Measurements from ENCODE around the gene ZBTB39.
"Not testable (repeated sequence)": the region's sequence is repeated elsewhere in the genome, so short reads cannot be mapped to it uniquely, and the experiment has no call there.

Gene ZBTB39

DNA sequence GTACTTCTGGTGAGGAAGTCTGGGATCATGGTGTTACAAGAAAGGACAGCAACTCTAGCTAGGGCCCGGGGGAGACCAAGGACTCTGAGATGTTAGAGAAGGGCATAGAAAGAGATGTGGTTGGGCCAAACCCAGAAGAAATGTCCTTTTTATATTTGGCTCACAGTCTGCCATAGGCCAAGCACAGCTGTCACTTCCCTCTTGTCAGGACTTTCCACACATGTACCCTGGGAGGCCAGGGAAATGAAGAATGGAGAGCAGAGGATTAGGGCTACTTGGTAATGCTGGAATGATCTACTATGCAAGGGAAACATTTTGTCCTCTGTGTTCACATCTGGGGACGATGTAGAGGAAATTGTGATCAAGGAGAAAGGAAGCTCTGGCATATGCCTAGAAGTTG, 34.4 kb upstream of the ZBTB39 start:
- H3K4me3 ChIP-seq (ENCODE audit: low read length), result no peak overlapping the region

DNA sequence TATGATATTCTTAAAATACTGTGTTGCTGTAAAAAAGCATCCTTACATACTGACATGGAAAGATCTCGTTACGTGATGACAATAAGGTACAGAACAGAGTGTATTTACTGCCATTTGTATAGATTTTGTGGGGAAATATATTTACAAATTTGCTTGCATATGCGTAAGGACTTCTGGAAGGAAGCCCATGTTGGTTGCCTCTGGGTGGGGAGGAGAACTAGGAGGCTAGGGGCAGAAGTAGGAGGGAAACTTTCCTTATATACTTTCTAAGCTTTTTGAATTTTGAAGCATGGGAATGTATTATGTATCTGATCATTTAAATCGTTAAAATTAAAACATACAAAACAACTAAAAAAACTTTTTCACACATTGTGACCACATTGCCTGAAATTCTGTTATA, 33.9 kb upstream of the ZBTB39 start:
- H3K4me3 ChIP-seq (ENCODE audit: low read length), result no peak overlapping the region
- no peak for TF ChIP-seq ZNF274 (IDR thresholded peaks at IDR 0.05; ENCODE audit: low read depth, low read length)

More for the DNA sequence above, 34.4 kb upstream of the ZBTB39 start:
- TF ChIP-seq ZNF274 (IDR thresholded peaks at IDR 0.05; ENCODE audit: low read depth, low read length), result no peak

GRCh38 chr12:57039016-57039798, 32.9 kb upstream of the ZBTB39 start:
- no peak for TF ChIP-seq ZNF274 (IDR thresholded peaks at IDR 0.05; ENCODE audit: low read depth, low read length)
- H3K4me3 ChIP-seq (ENCODE audit: low read length), result no peak overlapping the region

DNA sequence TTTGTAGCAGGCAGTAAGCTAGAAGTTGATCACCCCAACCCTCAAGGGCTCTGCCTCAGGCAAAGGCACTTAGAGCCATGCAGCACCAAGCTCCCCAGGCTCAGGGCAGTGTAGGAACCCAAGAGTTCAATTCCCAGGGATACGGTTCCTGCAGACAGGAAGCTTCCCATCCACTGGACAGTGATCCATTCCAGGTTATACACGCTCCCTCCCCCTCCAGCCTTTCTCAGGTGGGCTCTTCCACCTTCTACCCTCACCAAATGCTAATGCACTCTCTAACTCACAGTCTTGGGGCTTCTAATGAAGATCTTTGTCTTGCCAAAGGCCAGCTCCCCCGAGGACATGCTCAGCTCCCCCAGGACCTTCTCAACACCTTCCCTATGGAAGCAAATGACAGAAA, 30.9 kb upstream of the ZBTB39 start:
- H3K4me3 ChIP-seq (ENCODE audit: low read length), result no peak overlapping the region
- no peak for TF ChIP-seq ZNF274 (IDR thresholded peaks at IDR 0.05; ENCODE audit: low read depth, low read length)

- no peak overlapping the region for H3K4me3 ChIP-seq (ENCODE audit: low read length)
- TF ChIP-seq ZNF274 (IDR thresholded peaks at IDR 0.05; ENCODE audit: low read depth, low read length), result no peak
Measured at GRCh38 chr12:57033431-57033830, 27.1 kb upstream of the ZBTB39 start.

DNA sequence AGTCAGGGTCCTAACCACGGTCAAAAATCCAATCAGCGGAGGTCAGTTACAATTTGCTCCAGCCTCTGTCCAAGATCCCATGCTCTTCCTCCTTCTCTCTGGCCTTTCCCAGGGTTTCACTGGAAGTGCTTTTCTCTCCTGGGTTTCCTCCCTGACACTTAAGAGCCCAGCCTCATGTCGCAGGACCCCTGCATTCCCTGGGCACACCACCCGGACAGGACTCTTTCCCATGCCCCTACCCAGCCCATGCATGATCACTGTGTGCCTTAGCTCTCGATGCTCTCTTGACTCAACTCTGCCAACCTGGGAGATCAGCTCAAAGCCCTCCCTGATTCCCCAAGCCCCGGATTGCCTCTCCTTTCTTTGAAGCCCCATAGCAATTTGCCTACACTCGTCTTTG, 25.4 kb upstream of the ZBTB39 start:
- TF ChIP-seq ZNF274 (IDR thresholded peaks at IDR 0.05; ENCODE audit: low read depth, low read length), result no peak

DNA sequence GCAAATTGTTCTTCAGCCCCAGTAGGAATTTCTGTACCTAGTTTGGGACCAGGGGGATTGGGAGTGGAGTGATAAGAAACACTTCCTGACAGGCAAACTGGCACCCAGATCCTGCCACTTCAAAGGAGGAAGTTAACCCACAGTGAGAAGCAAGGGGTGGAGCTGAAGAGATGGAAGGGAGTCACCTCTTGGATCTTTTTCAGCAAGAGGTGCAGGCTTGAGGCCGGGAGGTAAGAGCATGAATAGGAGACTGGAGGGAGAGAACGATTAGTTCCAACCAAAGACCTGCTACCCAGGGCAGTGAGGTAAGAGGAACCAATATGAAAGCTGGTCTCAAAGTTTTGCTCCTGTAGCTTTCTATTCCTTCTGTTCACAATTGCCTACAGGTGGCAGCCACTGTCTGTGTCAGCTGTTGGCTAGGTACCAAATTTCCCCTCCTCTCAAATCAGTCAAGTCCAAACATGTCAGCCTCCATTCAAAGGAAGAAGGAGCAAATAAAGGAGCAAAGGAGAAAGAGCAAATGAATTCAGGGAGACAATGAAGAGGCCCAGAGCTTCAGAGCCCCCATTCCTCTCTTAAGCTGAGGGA, 24.9 kb upstream of the ZBTB39 start:
- no peak overlapping the region for H3K4me3 ChIP-seq (ENCODE audit: low read length)
- no peak for TF ChIP-seq ZNF274 (IDR thresholded peaks at IDR 0.05; ENCODE audit: low read depth, low read length)

More for the DNA sequence above, 25.4 kb upstream of the ZBTB39 start:
- H3K4me3 ChIP-seq (ENCODE audit: low read length), result no peak overlapping the region

- TF ChIP-seq ZNF274 (IDR thresholded peaks at IDR 0.05; ENCODE audit: low read depth, low read length), result no peak
- no peak overlapping the region for H3K4me3 ChIP-seq (ENCODE audit: low read length)
Measured at GRCh38 chr12:57029457-57029856, 23.1 kb upstream of the ZBTB39 start.

DNA sequence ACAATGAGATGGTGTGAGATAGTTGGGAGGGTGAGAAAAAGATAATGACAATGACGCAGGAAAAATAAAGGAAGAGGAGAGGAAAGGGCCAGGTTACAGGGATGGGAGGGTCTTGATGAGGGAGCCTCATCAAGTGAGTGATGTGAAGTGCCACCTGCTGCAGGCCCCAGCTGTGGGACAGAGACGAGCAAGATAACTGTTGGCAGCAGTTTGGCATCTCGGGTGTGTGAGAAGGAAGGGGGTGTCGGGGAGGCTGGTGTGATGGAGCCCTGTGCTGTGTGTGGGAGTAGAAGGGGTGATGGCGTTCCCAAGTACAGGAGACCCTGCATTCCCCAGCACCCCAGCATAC, 21.4 kb upstream of the ZBTB39 start:
- no peak for TF ChIP-seq ZNF274 (IDR thresholded peaks at IDR 0.05; ENCODE audit: low read depth, low read length)
- no peak overlapping the region for H3K4me3 ChIP-seq (ENCODE audit: low read length)

DNA sequence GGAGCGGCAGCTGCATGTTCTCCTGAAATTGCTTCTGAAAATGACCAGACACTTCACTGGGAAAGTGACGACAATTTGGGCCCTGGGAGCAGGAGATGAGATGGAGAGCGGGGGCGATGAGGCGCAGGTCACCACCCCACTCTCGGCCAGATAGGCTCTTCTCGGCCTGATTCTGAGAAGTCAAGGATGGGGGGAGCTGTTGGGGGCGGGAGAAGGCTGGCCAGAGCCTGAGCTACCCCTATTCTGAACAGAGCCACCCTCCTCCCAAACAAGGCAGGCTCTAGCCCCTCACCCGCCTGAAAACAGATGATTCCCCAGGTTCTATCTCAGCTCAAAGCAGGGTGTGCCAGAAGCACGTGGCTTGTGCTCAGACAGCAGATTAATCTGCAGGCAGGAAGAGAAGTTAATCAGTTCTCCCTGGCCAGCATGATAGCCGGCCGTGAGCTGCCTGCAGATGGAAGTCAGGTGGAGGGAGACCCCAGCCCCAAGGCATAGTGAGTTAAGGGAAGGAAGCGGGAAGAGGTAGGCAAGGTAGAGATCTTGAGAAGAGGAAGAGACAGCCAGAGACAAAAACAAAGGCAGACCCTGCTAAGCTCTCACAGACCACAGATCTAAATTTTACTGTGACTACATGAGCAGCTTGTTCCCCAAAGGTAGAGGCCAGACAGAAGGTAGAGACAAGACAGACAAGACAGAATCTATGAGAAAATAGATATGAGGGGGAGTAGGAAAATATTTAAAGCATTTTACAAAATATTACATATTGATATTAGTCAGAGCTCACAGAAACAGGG, 20.9 kb upstream of the ZBTB39 start:
- no peak for TF ChIP-seq ZNF274 (IDR thresholded peaks at IDR 0.05; ENCODE audit: low read depth, low read length)
- H3K4me3 ChIP-seq (ENCODE audit: low read length), result no peak overlapping the region

DNA sequence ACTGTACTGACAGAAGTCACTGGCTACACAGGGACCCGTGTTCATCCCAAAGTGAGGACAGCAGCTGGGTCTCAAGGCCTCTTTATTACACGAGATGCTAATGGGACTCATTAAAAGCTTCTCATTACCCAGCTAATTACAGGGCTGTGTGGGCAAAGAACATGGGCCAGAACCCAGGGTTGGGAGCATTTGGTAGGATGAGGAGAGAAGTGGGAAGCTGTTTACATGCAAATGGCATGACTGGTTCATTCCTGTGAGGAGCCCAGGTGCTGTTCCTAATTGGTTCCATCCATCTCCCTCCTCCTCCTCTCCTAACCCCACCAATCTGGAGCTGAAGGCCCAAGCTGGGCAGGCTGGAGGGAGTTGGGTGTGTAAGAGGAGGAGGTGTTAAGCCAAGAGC, 18.9 kb upstream of the ZBTB39 start:
- H3K4me3 ChIP-seq (ENCODE audit: low read length), result no peak overlapping the region
- TF ChIP-seq ZNF274 (IDR thresholded peaks at IDR 0.05; ENCODE audit: low read depth, low read length), result no peak

GRCh38 chr12:57022324-57022723, 16.0 kb upstream of the ZBTB39 start:
- H3K4me3 ChIP-seq (ENCODE audit: low read length), result not testable (repeated sequence)

GRCh38 chr12:57019983-57020719, 13.8 kb upstream of the ZBTB39 start:
- no peak for TF ChIP-seq ZNF274 (IDR thresholded peaks at IDR 0.05; ENCODE audit: low read depth, low read length)
- H3K4me3 ChIP-seq (ENCODE audit: low read length), result no peak overlapping the region

DNA sequence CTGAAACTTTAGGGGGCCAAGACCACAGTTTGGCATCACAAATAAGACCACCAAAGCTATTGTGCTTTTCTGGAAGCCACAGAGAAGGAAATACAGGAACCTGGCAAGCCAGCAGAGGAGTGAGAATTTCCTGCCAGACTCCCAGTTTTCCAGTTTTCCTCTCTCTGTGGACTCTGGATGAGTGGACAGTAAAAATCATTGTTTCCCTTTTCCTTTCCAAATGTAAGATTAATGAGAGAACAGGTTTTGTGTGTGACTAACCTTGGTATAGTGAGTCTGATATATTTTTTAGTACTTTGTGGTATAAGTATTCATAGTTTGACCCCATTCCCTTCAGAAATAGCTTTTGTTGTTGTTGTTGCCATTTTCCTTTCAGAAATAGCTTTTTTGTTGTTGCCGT, 12.6 kb upstream of the ZBTB39 start:
- no peak overlapping the region for H3K4me3 ChIP-seq (ENCODE audit: low read length)
- no peak for TF ChIP-seq ZNF274 (IDR thresholded peaks at IDR 0.05; ENCODE audit: low read depth, low read length)

DNA sequence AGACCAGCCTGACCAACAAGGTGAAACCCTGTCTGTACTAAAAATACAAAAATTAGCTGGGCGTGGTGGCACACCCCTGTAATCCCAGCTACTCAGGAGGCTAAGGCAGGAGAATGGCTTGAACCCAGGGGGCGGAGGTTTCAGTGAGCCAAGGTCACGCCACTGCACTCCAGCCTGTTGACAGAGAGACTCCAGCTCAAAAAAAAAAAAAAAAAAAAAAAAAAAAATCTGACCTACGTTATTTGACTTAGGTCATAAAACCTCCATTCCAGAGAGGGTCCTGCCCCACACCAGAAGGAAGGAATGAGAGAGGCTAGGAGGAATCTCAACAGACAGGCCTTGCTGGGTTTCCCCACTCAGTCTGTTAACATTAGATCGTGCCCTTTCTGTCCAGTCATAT, 12.0 kb upstream of the ZBTB39 start:
- H3K4me3 ChIP-seq (ENCODE audit: low read length), result not testable (repeated sequence)

Data from GM08714 (cell line).